K562 (cell line): ENCODE measurements around the gene TAF3. TPM values are rescaled to one million over a fixed set of nuclear protein-coding genes. Genes with fewer than 3 reads are reported as not detected.

ENCODE experiments used
- ATF2 ChIP-seq: sonication (generic); formaldehyde crosslinking; IDR thresholded peaks from 2 replicates; pipeline ENCODE4 v1.8.1; 2022; ENCODE audit warnings: missing genetic modification reagents
- BCOR ChIP-seq: fragments of 450-650 bp; IDR thresholded peaks from 2 replicates; pipeline ENCODE4 v1.6.1; 2016
- CAMTA2 ChIP-seq: fragments of 250-450 bp; sonication (Bioruptor Pico); conservative IDR thresholded peaks from 2 replicates; pipeline ENCODE4 v1.5.1; 2022
- CREB3L1 ChIP-seq: fragments of 450-650 bp; IDR thresholded peaks from 2 replicates; pipeline ENCODE4 v1.6.1; 2014; ENCODE audit warnings: low read depth, mild to moderate bottlenecking, moderate library complexity, borderline replicate concordance
- DIDO1 ChIP-seq: fragments of 450-650 bp; IDR thresholded peaks from 2 replicates; pipeline ENCODE4 v1.6.1; 2016; ENCODE audit warnings: low read depth, missing biosample characterization, missing genetic modification characterization
- EHMT2 ChIP-seq: fragments of 450-650 bp; IDR thresholded peaks from 2 replicates; pipeline ENCODE4 v1.6.1; 2018; ENCODE audit warnings: antibody characterized with exemption
- FOXA1 ChIP-seq: fragments of 450-650 bp; IDR thresholded peaks from 2 replicates; pipeline ENCODE4 v1.6.1; 2016; ENCODE audit warnings: mild to moderate bottlenecking, borderline replicate concordance
- HMG20B ChIP-seq: fragments of 250-450 bp; sonication (Bioruptor Pico); IDR thresholded peaks from 2 replicates; pipeline ENCODE4 v1.5.0; 2021; ENCODE audit warnings: mild to moderate bottlenecking
- HNRNPL ChIP-seq: fragments of 200-400 bp; formaldehyde crosslinking; IDR thresholded peaks from 2 replicates; pipeline ENCODE4 v1.6.1; 2017; ENCODE audit warnings: low read depth, mild to moderate bottlenecking, low read length
- MLLT1 ChIP-seq, 2 experiments: fragments of 450-650 bp; IDR thresholded peaks; 2 replicates each; pipeline ENCODE4 v1.6.1; 2016
- NFRKB ChIP-seq: fragments of 450-650 bp; IDR thresholded peaks from 2 replicates; pipeline ENCODE4 v1.6.1; 2016; ENCODE audit warnings: low read depth
- POLR3G ChIP-seq: IDR thresholded peaks from 2 replicates; pipeline ENCODE4 v1.6.1; 2011; ENCODE audit not compliant: insufficient read length, insufficient replicate concordance; ENCODE audit errors: extremely low read depth
- SMC3 ChIP-seq: conservative IDR thresholded peaks from 2 replicates; pipeline ENCODE4 v1.6.1; 2011; ENCODE audit warnings: low read depth, low read length, improper control_type of control experiment; ENCODE audit not compliant: insufficient read depth
- SOX6 ChIP-seq: fragments of 450-650 bp; IDR thresholded peaks from 2 replicates; pipeline ENCODE4 v1.6.1; 2014; ENCODE audit warnings: mild to moderate bottlenecking
- SREBF2 ChIP-seq: sonication (generic); formaldehyde crosslinking; IDR thresholded peaks from 2 replicates; pipeline ENCODE4 v1.4.0; 2020; ENCODE audit warnings: mild to moderate bottlenecking, missing genetic modification reagents
- ZBTB26 ChIP-seq: fragments of 450-650 bp; formaldehyde crosslinking; IDR thresholded peaks from 2 replicates; pipeline ENCODE4 v1.4.0; 2022; ENCODE audit warnings: missing genetic modification characterization
- ZC3H8 ChIP-seq: fragments of 450-650 bp; IDR thresholded peaks from 2 replicates; pipeline ENCODE4 v1.6.1; 2017
- ZFP36 ChIP-seq: fragments of 150-350 bp; IDR thresholded peaks from 2 replicates; pipeline ENCODE4 v1.6.1; 2018; ENCODE audit warnings: low read length, low read depth; ENCODE audit not compliant: partially characterized antibody
- ZNF551 ChIP-seq: fragments of 250-450 bp; sonication (Bioruptor Pico); IDR thresholded peaks from 2 replicates; pipeline ENCODE4 v1.5.0; 2021; ENCODE audit warnings: mild to moderate bottlenecking, moderate library complexity
- ZNF584 ChIP-seq: fragments of 200-800 bp; sonication (Bioruptor generic); IDR thresholded peaks from 2 replicates; pipeline ENCODE4 v1.6.1; 2016; ENCODE audit warnings: low read depth, mild to moderate bottlenecking, missing genetic modification characterization, missing compliant biosample characterization
- polyA plus RNA-seq, 8 experiments: library from polyadenylated mRNA; depleted of rRNA in 4 of 8; stranded (reverse) in 5 of 8; unstranded in 3 of 8; fragments of >200 nt; fragmentation: Nextera tagmentation in 2 of 8; fragmentation: Illumina TruSeq in 1 of 8; extraction: Ambion mirVana in 2 of 8; extraction: Trizol in 1 of 8; gene quantifications; 2 replicates each; pipeline versions ENCODE4 v1.2.1 to v1.2.3, GENCODE V29; 2011 to 2014; ENCODE audit warnings: inconsistent platforms in 1 of 8, missing spikeins in 1 of 8
- total RNA-seq, 7 experiments: library from RNA; depleted of rRNA in 6 of 7; stranded (reverse); fragments of >200 nt in 6 of 7; fragmentation: Illumina TruSeq in 2 of 7; extraction: Trizol in 2 of 7; gene quantifications; 2 replicates each; pipeline versions ENCODE4 v1.2.1 to v1.2.3, GENCODE V29; 2011 to 2021; ENCODE audit warnings: low replicate concordance in 1 of 7

TAF3 gene
- total and polyA plus RNA-seq, 9 of the 15 experiments (the other 6 are each of a cell fraction or from before 2014, with no cell fraction given), result 1.5 to 9.9 (median 4.1) TPM

- TF ChIP-seq ZFP36, result no peak
- peak; percentile 31; the same call in 1 of the 2 replicates for TF ChIP-seq CREB3L1
- TF ChIP-seq SOX6, result 0 out of 2 replicates have a peak, but pooled peaks have one; percentile 45
- TF ChIP-seq ZC3H8, result no peak
- TF ChIP-seq HNRNPL, result no peak
- no peak for TF ChIP-seq FOXA1
- TF ChIP-seq SREBF2 (CRISPR knock-in tag), result no peak
- 0 out of 2 replicates have a peak, but pooled peaks have one; percentile 15 for TF ChIP-seq ZBTB26 (CRISPR knock-in tag)
- no peak for TF ChIP-seq ZNF584 (CRISPR knock-in tag)
- TF ChIP-seq EHMT2, result no peak
- no peak for TF ChIP-seq ATF2 (CRISPR knock-in tag)
- TF ChIP-seq ZNF551 (CRISPR knock-in tag), result no peak
- peak in 1 of 2 experiments; percentile 100; a peak in 2 of 4 replicates for TF ChIP-seq MLLT1 (IDR thresholded peaks at IDR 0.05)
- TF ChIP-seq HMG20B, result no peak
- no peak for TF ChIP-seq BCOR
- TF ChIP-seq NFRKB, result 0 out of 2 replicates have a peak, but pooled peaks have one; percentile 33
- no peak for TF ChIP-seq SMC3
- TF ChIP-seq POLR3G, result no peak
- TF ChIP-seq DIDO1 (tag), result peak; percentile 89
- TF ChIP-seq CAMTA2 (CRISPR knock-in tag), result no peak
Measured at GRCh38 chr10:7818295-7819120, at the start of gene TAF3 (continued).
